Gastroesophageal sphincter (tissue), 4 donors: ENCODE measurements around the gene STRBP. TPM values are rescaled to one million over a fixed set of nuclear protein-coding genes. Genes with fewer than 3 reads are reported as not detected.

Experiments used
- ATAC-seq: fragments of 150-250 bp; one replicate; pipeline ENCODE4 v1.9.1; 2016; ENCODE audit warnings: mild to moderate bottlenecking, moderate library complexity
- H3K27ac ChIP-seq, 4 donors: fragments of 200-600 bp; sonication (generic) in 3 of 4; 1 replicate in 3 of 4; 2 replicates in 1 of 4; pipeline ENCODE4 v1.5.1; 2016 to 2019
- H3K27me3 ChIP-seq: fragments of 200-600 bp; sonication (generic); one replicate; pipeline ENCODE4 v1.5.1; 2019
- H3K36me3 ChIP-seq, 2 donors: fragments of 200-600 bp; sonication (generic); one replicate each; pipeline ENCODE4 v1.5.1; 2019; ENCODE audit warnings: control low read depth in 1 of 2
- H3K4me1 ChIP-seq, 3 donors: fragments of 200-600 bp; sonication (generic); 1 replicate in 2 of 3; 2 replicates in 1 of 3; pipeline ENCODE4 v1.5.1; 2016 to 2019; ENCODE audit warnings: control low read depth in 2 of 3
- H3K4me3 ChIP-seq, 2 donors: fragments of 200-600 bp; sonication (generic); one replicate each; pipeline ENCODE4 v1.5.1; 2019; ENCODE audit warnings: mild to moderate bottlenecking in 1 of 2, moderate library complexity in 1 of 2
- H3K9me3 ChIP-seq, 3 donors: fragments of 200-600 bp; sonication (generic); one replicate each; pipeline ENCODE4 v1.5.1; 2017 to 2019; ENCODE audit warnings: control low read depth in 2 of 3
- CTCF ChIP-seq, 4 experiments: fragments of 200-600 bp in 2 of 4; fragments of 450-650 bp in 2 of 4; sonication (generic) in 1 of 4; IDR thresholded peaks; one replicate each; pipeline ENCODE4 v1.5.1; 2017 to 2019; ENCODE audit warnings: antibody characterized with exemption in 4 of 4, mild to moderate bottlenecking in 2 of 4, moderate library complexity in 2 of 4
- EP300 ChIP-seq: sonication (generic); formaldehyde crosslinking; IDR thresholded peaks from one replicate; pipeline ENCODE4 v1.6.1; 2017; ENCODE audit warnings: antibody characterized with exemption, mild to moderate bottlenecking
- POLR2A ChIP-seq, 2 donors: fragments of 450-650 bp; IDR thresholded peaks; one replicate each; pipeline ENCODE4 v1.6.1; 2017; ENCODE audit warnings: antibody characterized with exemption in 2 of 2, mild to moderate bottlenecking in 2 of 2, moderate library complexity in 1 of 2
- POLR2AphosphoS5 ChIP-seq: sonication (generic); formaldehyde crosslinking; IDR thresholded peaks from one replicate; pipeline ENCODE4 v1.6.1; 2017; ENCODE audit warnings: antibody characterized with exemption
- WGBS, 2 donors: methylation state at CpG; one replicate each; pipeline ENCODE4 v1.1.5; 2018; ENCODE audit warnings: low coverage in 1 of 2; 5-methylcytosine and 5-hydroxymethylcytosine counted together
- total RNA-seq, 4 donors: library from RNA; depleted of rRNA; stranded (reverse); fragments of >200 nt; gene quantifications; one replicate each; pipeline ENCODE4 v1.1.0, GENCODE V29; 2016

Gene STRBP
- total RNA-seq, 4 donors from 2014 or later = 10.4 to 20.6 (median 14.8) TPM

DNA sequence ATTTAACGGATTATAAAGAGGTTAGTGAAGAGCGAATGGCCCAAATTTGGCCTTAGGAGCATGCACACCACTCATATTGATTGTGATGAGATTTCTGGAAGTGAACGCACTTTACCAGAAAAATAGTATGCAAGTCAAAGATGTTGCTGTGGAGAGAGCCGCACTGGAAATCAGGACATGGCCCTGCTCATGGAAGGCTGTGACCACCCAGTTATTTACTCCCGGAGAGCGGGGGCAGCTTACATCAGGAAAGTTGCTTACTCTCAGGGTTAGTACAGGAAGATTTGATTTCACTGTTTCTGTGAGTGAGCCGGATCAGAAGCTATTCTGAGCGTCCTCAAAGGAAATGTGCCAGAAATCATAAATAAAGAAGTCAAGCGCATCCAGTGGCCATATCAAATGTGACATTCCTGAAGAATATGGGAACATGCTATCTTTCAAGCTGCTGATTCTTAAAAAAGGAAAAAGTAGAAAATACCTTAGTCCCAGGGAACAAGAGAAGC is 42.9 kb upstream of the STRBP start:
- TF ChIP-seq POLR2A (IDR thresholded peaks at IDR 0.05) (no peak), EP300 (no peak)
- WGBS, 2 donors = 52 to 63% methylated on average over 9 of the region's 9 CpGs
- H3K4me1 ChIP-seq = peaks cover 0 to 4% (median 0%) of the 10 kb centered on the region in 3 donors
- no peak for ATAC-seq
- no peaks in the 10 kb centered on the region for H3K9me3 ChIP-seq
- H3K4me3 ChIP-seq = no peak overlapping the region
- H3K27me3 ChIP-seq = no peaks in the 10 kb centered on the region
- H3K27ac ChIP-seq = no peak overlapping the region
- no peaks in the 10 kb centered on the region for H3K36me3 ChIP-seq

GRCh38 chr9:123310551-123311249 is 42.3 kb upstream of the STRBP start:
- 28 to 53% methylated on average over 2 of the region's 4 CpGs for WGBS, 2 donors

GRCh38 chr9:123309611-123310010 is 41.2 kb upstream of the STRBP start:
- TF ChIP-seq POLR2A (IDR thresholded peaks at IDR 0.05) (no peak), CTCF (IDR thresholded peaks at IDR 0.05) (no peak)
- no peak for ATAC-seq
- H3K27me3 ChIP-seq = no peaks in the 10 kb centered on the region
- H3K4me3 ChIP-seq = no peak overlapping the region
- peaks cover 0 to 4% (median 0%) of the 10 kb centered on the region in 3 donors for H3K4me1 ChIP-seq
- WGBS, 2 donors = 44 to 45% methylated on average over 1 of the region's 1 CpG
- H3K36me3 ChIP-seq = no peaks in the 10 kb centered on the region
- no peak overlapping the region for H3K27ac ChIP-seq
- no peaks in the 10 kb centered on the region for H3K9me3 ChIP-seq

More at GRCh38 chr9:123310551-123311249, 42.3 kb upstream of the STRBP start:
- peaks cover 0 to 4% (median 0%) of the 10 kb centered on the region in 3 donors for H3K4me1 ChIP-seq
- H3K4me3 ChIP-seq = no peak overlapping the region
- no peak for ATAC-seq
- no peaks in the 10 kb centered on the region for H3K9me3 ChIP-seq
- H3K36me3 ChIP-seq = no peaks in the 10 kb centered on the region
- no peaks in the 10 kb centered on the region for H3K27me3 ChIP-seq
- H3K27ac ChIP-seq = no peak overlapping the region
- TF ChIP-seq EP300 (no peak), POLR2AphosphoS5 (no peak), POLR2A (IDR thresholded peaks at IDR 0.05) (no peak), CTCF (IDR thresholded peaks at IDR 0.05) (no peak)

DNA sequence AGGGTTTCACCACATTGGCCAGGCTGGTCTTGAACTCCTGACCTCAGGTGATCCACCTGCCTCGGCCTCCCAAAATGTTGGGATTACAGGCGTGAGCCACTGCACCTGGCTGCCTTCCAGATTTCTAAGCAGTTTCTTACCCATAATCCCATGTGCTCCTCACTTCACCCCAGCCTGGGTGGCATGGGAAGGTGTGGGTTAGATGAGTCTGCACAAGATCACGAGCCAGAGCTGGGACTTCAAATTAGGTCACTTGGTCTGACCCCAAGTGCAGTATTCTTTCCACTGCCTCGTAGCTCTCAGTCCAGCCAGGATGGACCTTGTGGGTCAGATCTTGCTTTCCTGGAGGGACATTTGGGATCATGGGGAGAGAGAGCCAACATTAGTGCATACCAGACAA is 37.5 kb upstream of the STRBP start:
- Histone ChIP-seq H3K36me3 (no peaks in the 10 kb centered on the region), H3K27ac (no peak overlapping the region), H3K4me3 (no peak overlapping the region), H3K4me1 (peaks cover 0 to 4% (median 0%) of the 10 kb centered on the region in 3 donors), H3K27me3 (no peaks in the 10 kb centered on the region), H3K9me3 (no peaks in the 10 kb centered on the region)
- no peak for ATAC-seq
- WGBS, 2 donors = 28 to 71% methylated on average over 2 of the region's 4 CpGs
- TF ChIP-seq CTCF (IDR thresholded peaks at IDR 0.05) = no peak

DNA sequence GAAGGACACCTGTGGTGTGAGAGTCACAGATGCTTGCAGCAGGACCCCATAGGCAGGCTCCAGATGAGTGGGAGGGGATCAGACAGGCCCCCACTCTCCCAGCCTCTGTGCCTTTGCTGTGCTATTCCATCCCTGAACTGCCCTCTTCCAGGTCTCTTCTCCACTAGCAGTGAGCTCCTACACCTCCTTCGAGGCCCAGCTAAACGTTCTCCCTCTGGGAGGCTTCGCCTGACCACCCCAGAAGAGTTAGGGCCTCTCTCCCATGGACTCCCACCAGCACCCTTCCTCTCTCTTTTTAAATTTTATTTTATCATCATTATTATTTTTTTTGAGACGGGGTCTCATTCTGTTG is 35.9 kb upstream of the STRBP start:
- H3K27ac ChIP-seq = no peak overlapping the region
- H3K4me1 ChIP-seq = peaks cover 0 to 4% (median 0%) of the 10 kb centered on the region in 3 donors
- no peaks in the 10 kb centered on the region for H3K9me3 ChIP-seq
- H3K4me3 ChIP-seq = no peak overlapping the region
- no peak for ATAC-seq
- TF ChIP-seq POLR2A (IDR thresholded peaks at IDR 0.05) (no peak), CTCF (IDR thresholded peaks at IDR 0.05) (no peak), POLR2AphosphoS5 (no peak), EP300 (no peak)
- H3K27me3 ChIP-seq = no peaks in the 10 kb centered on the region
- no peaks in the 10 kb centered on the region for H3K36me3 ChIP-seq
- WGBS, 2 donors = 78 to 100% methylated on average over 4 of the region's 4 CpGs
